Testis (tissue), 2 donors: ENCODE measurements around the gene IL4I1.

Experiments used
- CTCF ChIP-seq, 3 experiments: fragments of 450-650 bp in 2 of 3; fragments of 200-600 bp in 1 of 3; sonication (generic) in 1 of 3; IDR thresholded peaks; one replicate each; pipeline ENCODE4 v1.5.1; 2016 to 2019; ENCODE audit warnings: antibody characterized with exemption in 3 of 3, mild to moderate bottlenecking in 2 of 3, moderate library complexity in 1 of 3
- POLR2A ChIP-seq: fragments of 450-650 bp; IDR thresholded peaks from one replicate; pipeline ENCODE4 v1.6.1; 2017; ENCODE audit warnings: antibody characterized with exemption, mild to moderate bottlenecking, moderate library complexity

- TF ChIP-seq POLR2A (no peak), CTCF (IDR thresholded peaks at IDR 0.05) (no peak)
These were observed 22.1 kb downstream of the IL4I1 start for GRCh38 chr19:49874503-49875157.
